B cell (primary cell): ENCODE data around the gene FRK.

Source experiments
- CTCF ChIP-seq: fragments of 200-600 bp; IDR thresholded peaks from one replicate; pipeline ENCODE4 v1.8.0; 2022; ENCODE audit warnings: antibody characterized with exemption, mild to moderate bottlenecking
- EZH2 ChIP-seq: IDR thresholded peaks from 2 replicates; pipeline ENCODE4 v1.6.1; 2012; ENCODE audit warnings: borderline replicate concordance, low read depth, mild to moderate bottlenecking, moderate library complexity, low read length; ENCODE audit not compliant: insufficient read depth, poor library complexity, severe bottlenecking

GRCh38 chr6:116018976-116019375 is 41.7 kb downstream of the FRK start:
- TF ChIP-seq CTCF, result no peak
- TF ChIP-seq EZH2, result no peak
